ENCODE data around the gene GID4. TPM values are rescaled to one million over a fixed set of nuclear protein-coding genes. Genes with fewer than 3 reads are reported as not detected.

The GID4 gene
- total RNA-seq, 2 experiments from 2014 or later: 3.4 to 3.7 TPM

DNA sequence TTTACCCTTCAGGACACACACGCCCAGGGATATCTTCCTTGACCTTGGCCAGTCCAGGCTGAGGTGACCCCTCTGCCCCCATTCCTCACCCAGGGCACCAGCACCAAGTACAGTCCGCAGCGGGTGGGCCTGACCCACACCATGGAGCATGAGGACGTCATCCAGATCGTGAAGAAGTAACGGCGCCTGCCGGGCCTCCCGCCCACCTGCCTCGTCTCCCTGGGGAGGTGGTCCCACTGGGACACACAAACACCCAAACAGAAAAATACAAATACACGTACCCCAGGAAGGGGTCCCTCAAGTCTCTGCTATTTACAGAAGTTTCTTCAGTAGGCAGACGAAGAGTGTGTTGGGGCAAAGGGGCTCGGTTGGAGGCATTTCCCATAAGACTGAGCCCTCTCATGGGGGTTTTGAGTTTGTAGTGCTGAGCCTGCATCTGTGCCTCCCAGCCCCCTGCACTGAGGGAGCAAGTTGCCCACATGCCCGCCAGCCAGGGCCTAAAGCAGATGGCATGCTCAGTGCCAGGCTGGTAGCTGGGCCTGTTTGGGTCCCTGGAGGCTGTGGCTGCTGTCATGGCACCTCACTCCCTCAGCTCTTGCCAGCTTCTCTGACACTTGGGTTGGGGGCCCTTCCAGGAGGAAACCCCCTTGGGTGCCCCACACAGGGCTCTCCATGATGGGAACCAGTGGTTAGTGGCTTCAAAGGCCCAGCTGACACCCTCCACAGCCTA lies 68.0 kb downstream of the GID4 start:
- DNase-seq: no peak
- Histone ChIP-seq H3K4me3 (ENCODE audit: low read length) (no peak overlapping the region), H3K27ac (ENCODE audit: low read depth in 1 of 2, low read length in 2 of 2) (no peak overlapping the region), H3K9me3 (ENCODE audit: control insufficient read depth in 1 of 2, insufficient read depth in 1 of 2, low read length in 2 of 2) (no peaks in the 10 kb centered on the region), H3K27me3 (ENCODE audit: control insufficient read depth in 1 of 2, insufficient read depth in 2 of 2, low read length in 2 of 2) (no peaks in the 10 kb centered on the region), H3K4me1 (ENCODE audit: insufficient read depth, low read length) (no peaks in the 10 kb centered on the region), H3K36me3 (ENCODE audit: insufficient read depth, low read length) (peaks cover 12% of the 10 kb centered on the region)
- ATAC-seq (ENCODE audit: poor library complexity): no peak
- H3K4me3 Mint-ChIP-seq: no peak overlapping the region
- no peak for TF ChIP-seq CTCF (IDR thresholded peaks at IDR 0.05)
- peaks cover 16% of the 10 kb centered on the region for H3K36me3 Mint-ChIP-seq (ENCODE audit: low read depth)
- no peaks in the 10 kb centered on the region for H3K9me3 Mint-ChIP-seq
- H3K27ac Mint-ChIP-seq: no peak overlapping the region
- H3K27me3 Mint-ChIP-seq: no peaks in the 10 kb centered on the region
- CTCF ChIA-PET: no interaction called here
- intact Hi-C loops (cut with DNase I, micrococcal nuclease): no loop called here
- POLR2A ChIA-PET: no interaction called here
- no peaks in the 10 kb centered on the region for H3K4me1 Mint-ChIP-seq (ENCODE audit: low read depth)

GRCh38 chr17:18107971-18108370 lies 68.8 kb downstream of the GID4 start:
- no peaks in the 10 kb centered on the region for H3K4me1 ChIP-seq (ENCODE audit: insufficient read depth, low read length)
- POLR2A ChIA-PET: no interaction called here
- H3K27ac ChIP-seq (ENCODE audit: low read depth in 1 of 2, low read length in 2 of 2): no peak overlapping the region
- peaks cover 12% of the 10 kb centered on the region for H3K36me3 ChIP-seq (ENCODE audit: insufficient read depth, low read length)
- CTCF ChIA-PET: no interaction called here
- intact Hi-C loops (cut with DNase I, micrococcal nuclease): no loop called here
- no peak for TF ChIP-seq CTCF (IDR thresholded peaks at IDR 0.05)
- H3K9me3 Mint-ChIP-seq: no peaks in the 10 kb centered on the region
- H3K36me3 Mint-ChIP-seq (ENCODE audit: low read depth): peaks cover 15% of the 10 kb centered on the region
- no peak for DNase-seq
- no peaks in the 10 kb centered on the region for H3K27me3 Mint-ChIP-seq
- no peaks in the 10 kb centered on the region for H3K9me3 ChIP-seq (ENCODE audit: control insufficient read depth in 1 of 2, insufficient read depth in 1 of 2, low read length in 2 of 2)
- H3K4me3 Mint-ChIP-seq: no peak overlapping the region
- ATAC-seq (ENCODE audit: poor library complexity): no peak
- H3K27me3 ChIP-seq (ENCODE audit: control insufficient read depth in 1 of 2, insufficient read depth in 2 of 2, low read length in 2 of 2): no peaks in the 10 kb centered on the region
- H3K4me1 Mint-ChIP-seq (ENCODE audit: low read depth): no peaks in the 10 kb centered on the region
- no peak overlapping the region for H3K4me3 ChIP-seq (ENCODE audit: low read length)
- H3K27ac Mint-ChIP-seq: no peak overlapping the region

GRCh38 chr17:18108401-18109312 lies 69.4 kb downstream of the GID4 start, which contains the start of gene MYO15A:
MYO15A (plus strand) TSS chr17:18108756; CDS start chr17:18118801, 10,045 bp downstream.
- no peaks in the 10 kb centered on the region for H3K27me3 ChIP-seq (ENCODE audit: control insufficient read depth in 1 of 2, insufficient read depth in 2 of 2, low read length in 2 of 2)
- H3K4me3 ChIP-seq (ENCODE audit: low read length): no peak within 1 kb of the TSS
- DNase-seq (no peak), ATAC-seq (ENCODE audit: poor library complexity) (no peak)
- CTCF ChIA-PET: no interaction called here
- peaks cover 11% of the 10 kb centered on the region for H3K36me3 ChIP-seq (ENCODE audit: insufficient read depth, low read length)
- intact Hi-C loops (cut with DNase I, micrococcal nuclease): no loop called here
- POLR2A ChIA-PET: no interaction called here
- no peak within 1 kb of the TSS for H3K27ac ChIP-seq (ENCODE audit: low read depth in 1 of 2, low read length in 2 of 2)
- H3K27me3 Mint-ChIP-seq: no peaks in the 10 kb centered on the region
- H3K4me1 ChIP-seq (ENCODE audit: insufficient read depth, low read length): no peaks in the 10 kb centered on the region
- no peaks in the 10 kb centered on the region for H3K4me1 Mint-ChIP-seq (ENCODE audit: low read depth)
- H3K4me3 Mint-ChIP-seq: no peak within 1 kb of the TSS
- peaks cover 8% of the 10 kb centered on the region for H3K36me3 Mint-ChIP-seq (ENCODE audit: low read depth)
- H3K9me3 Mint-ChIP-seq: no peaks in the 10 kb centered on the region
- H3K27ac Mint-ChIP-seq: no peak within 1 kb of the TSS
- TF ChIP-seq CTCF (IDR thresholded peaks at IDR 0.05): no peak
- no peaks in the 10 kb centered on the region for H3K9me3 ChIP-seq (ENCODE audit: control insufficient read depth in 1 of 2, insufficient read depth in 1 of 2, low read length in 2 of 2)

Measured in CD4-positive, alpha-beta T cell (primary cell).